ENCODE measurements around the gene RPL3. TPM values are rescaled to one million over a fixed set of nuclear protein-coding genes. Genes with fewer than 3 reads are reported as not detected.
A peak's percentile ranks its signal among the peaks of the same experiment; 100 is the strongest.

RPL3 gene
- total and polyA plus RNA-seq, 2 of the 4 experiments (the other 2 are of a cell fraction): 2,871 to 3,312 TPM

DNA sequence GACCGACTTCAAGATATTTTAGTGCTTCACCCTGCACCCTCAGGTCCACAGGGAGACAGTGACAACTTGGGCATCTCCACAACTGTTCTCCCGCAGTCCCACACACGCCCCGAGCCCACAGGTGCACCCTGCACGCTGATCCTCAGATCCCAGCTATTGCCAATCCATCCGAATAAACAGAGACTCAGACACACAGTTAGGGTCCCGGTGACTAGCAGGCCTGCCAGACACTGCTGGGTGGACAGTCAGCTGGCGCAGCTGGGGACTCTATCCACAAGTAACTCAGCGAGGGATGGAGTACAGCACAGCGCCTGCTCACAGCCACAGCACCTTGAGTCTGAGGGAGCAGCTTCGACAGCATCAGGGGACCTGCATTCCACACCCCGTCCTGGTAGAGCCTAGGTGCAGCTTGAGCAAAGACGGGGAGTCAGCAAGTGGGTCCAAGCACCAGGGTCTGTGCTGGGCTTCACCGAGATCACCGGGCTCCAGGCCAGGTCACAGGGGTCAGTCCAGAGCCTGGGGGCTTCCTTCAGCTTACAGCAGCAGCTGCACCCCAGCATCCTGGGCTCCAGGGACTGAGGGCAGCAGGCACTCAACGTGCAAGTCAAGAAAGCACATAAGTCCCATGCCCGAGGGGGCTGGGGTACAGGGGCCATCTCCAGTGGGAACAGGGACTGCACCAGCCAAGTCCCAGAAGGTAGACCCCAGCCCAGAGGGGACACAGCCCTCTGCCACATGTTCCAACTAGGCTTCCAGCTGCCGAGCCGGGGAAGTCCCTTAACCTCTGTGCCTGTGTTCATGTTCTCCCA, 7.6 kb downstream of the RPL3 start:
- H3K56ac ChIP-seq (ENCODE audit: extremely low read depth, insufficient read depth, low read length): no peak overlapping the region
- H3K14ac ChIP-seq (replicated peaks; ENCODE audit: low read depth, low read length): no peak overlapping the region
- H3K4me3 ChIP-seq (ENCODE audit: insufficient read depth, low read depth, low read length): no peak overlapping the region
- H3K36me3 ChIP-seq (ENCODE audit: control insufficient read depth, insufficient read depth, low read length): peaks cover 77% of the 10 kb centered on the region
- H4K20me1 ChIP-seq (ENCODE audit: insufficient read depth, low read length): peaks cover 85% of the 10 kb centered on the region
- no peak overlapping the region for H2AK9ac ChIP-seq (replicated peaks; ENCODE audit: low read depth, low read length, poor library complexity)
- in situ Hi-C loops (cut with MboI; ENCODE audit: low sequenced_read_pairs): loop anchor here (5.0 to 10.0 kb wide), 3 partner anchors 139 to 307 kb away; partner anchors contain the start of gene ATF4
- peaks cover 20 to 74% of the 10 kb centered on the region in 2 experiments for H3K79me1 ChIP-seq (ENCODE audit: low read depth in 1 of 2, low read length in 2 of 2)
- H3K9me1 ChIP-seq (ENCODE audit: insufficient read depth, low read length): peaks cover 5% of the 10 kb centered on the region
- H2BK5ac ChIP-seq (ENCODE audit: low read depth, low read length, poor library complexity, severe bottlenecking): no peak overlapping the region
- H3K9me3 ChIP-seq (ENCODE audit: control insufficient read depth, insufficient read depth, low read length): no peaks in the 10 kb centered on the region
- no peaks in the 10 kb centered on the region for H3K27me3 ChIP-seq (ENCODE audit: control insufficient read depth, insufficient read depth, low read length)
- H3K23ac ChIP-seq (ENCODE audit: low read depth, low read length): no peak overlapping the region
- BruUV-seq (replicated peaks): no TSS peak
- peaks cover 30% of the 10 kb centered on the region for H3K4me1 ChIP-seq (ENCODE audit: control insufficient read depth, insufficient read depth, low read length)
- CTCF ChIA-PET: no interaction called here
- H3K4ac ChIP-seq (ENCODE audit: low read depth, low read length): no peak overlapping the region; the same call in 1 of the 2 replicates
- no peak overlapping the region for H3K27ac ChIP-seq (ENCODE audit: insufficient read depth, low read length)
- dilution Hi-C loops (cut with HindIII; ENCODE audit: low sequenced_read_pairs, unreplicated experiment): no loop called here
- H2BK20ac ChIP-seq (ENCODE audit: low read depth, low read length): no peak overlapping the region
- no peak overlapping the region for H4K5ac ChIP-seq (ENCODE audit: low read depth, low read length)
- 90% methylated on average over 16 of the region's 19 CpGs; no CpG with 5 or more reads in 1 of the 2 experiments for WGBS, 2 experiments (ENCODE audit: extremely low coverage in 2 of 2, insufficient read length in 1 of 2)
- H2BK120ac ChIP-seq (ENCODE audit: low read depth, low read length): no peak overlapping the region
- ATAC-seq (ENCODE audit: low read depth) (no peak), DNase-seq (no peak)
- H3K18ac ChIP-seq (ENCODE audit: low read depth, low read length): no peak overlapping the region
- no peak overlapping the region for H2BK15ac ChIP-seq (ENCODE audit: low read depth, low read length)
- no peak overlapping the region for H2AFZ ChIP-seq (replicated peaks; ENCODE audit: low read length, poor library complexity)
- no peak overlapping the region for H4K91ac ChIP-seq (ENCODE audit: insufficient read depth, low read depth, low read length)
- intact Hi-C loops (cut with micrococcal nuclease): loop anchor here (1.0 to 10.0 kb wide), 3 partner anchors 140 to 547 kb away; no protein-coding TSS in a partner anchor
- TF ChIP-seq POLR2A (IDR thresholded peaks at IDR 0.05; ENCODE audit: low read depth, low read length): peak; percentile 27; the same call in 1 of the 2 replicates
- no peak for TF ChIP-seq RAD21 (IDR thresholded peaks at IDR 0.05; ENCODE audit: low read length)
- H4K8ac ChIP-seq (ENCODE audit: low read depth in 2 of 2, low read length in 2 of 2): no peak overlapping the region
- H3K9ac ChIP-seq (ENCODE audit: low read depth, low read length): no peak overlapping the region
- POLR2A ChIA-PET (ENCODE audit: unreplicated experiment): no interaction called here
- no peak overlapping the region for H3K4me2 ChIP-seq (ENCODE audit: low read depth, low read length)
- no peak overlapping the region for H2AK5ac ChIP-seq (ENCODE audit: low read depth, low read length)

Data from IMR-90 (cell line).